D721Med (cell line): ENCODE measurements around the gene CEBPB.
"Not testable (repeated sequence)": the region's sequence is repeated elsewhere in the genome, so short reads cannot be mapped to it uniquely, and the experiment has no call there.

Source experiments
- DNase-seq: peaks from one replicate; pipeline ENCODE4 v3.0.0; 2011; ENCODE audit warnings: low spot score; ENCODE audit not compliant: insufficient read length
- FAIRE-seq: peaks from 2 replicates; lab custom pipeline; 2011; peaks lifted over from hg19 to GRCh38; lab: Jason Lieb, UNC
- TF ChIP-seq, protein P1 (sequence below): IDR thresholded peaks from 2 replicates; pipeline ENCODE4 v1.5.1; 2012; ENCODE audit warnings: mild to moderate bottlenecking, control low read depth; ENCODE audit not compliant: insufficient read depth; ENCODE audit errors: missing control alignments

The CEBPB gene

DNA sequence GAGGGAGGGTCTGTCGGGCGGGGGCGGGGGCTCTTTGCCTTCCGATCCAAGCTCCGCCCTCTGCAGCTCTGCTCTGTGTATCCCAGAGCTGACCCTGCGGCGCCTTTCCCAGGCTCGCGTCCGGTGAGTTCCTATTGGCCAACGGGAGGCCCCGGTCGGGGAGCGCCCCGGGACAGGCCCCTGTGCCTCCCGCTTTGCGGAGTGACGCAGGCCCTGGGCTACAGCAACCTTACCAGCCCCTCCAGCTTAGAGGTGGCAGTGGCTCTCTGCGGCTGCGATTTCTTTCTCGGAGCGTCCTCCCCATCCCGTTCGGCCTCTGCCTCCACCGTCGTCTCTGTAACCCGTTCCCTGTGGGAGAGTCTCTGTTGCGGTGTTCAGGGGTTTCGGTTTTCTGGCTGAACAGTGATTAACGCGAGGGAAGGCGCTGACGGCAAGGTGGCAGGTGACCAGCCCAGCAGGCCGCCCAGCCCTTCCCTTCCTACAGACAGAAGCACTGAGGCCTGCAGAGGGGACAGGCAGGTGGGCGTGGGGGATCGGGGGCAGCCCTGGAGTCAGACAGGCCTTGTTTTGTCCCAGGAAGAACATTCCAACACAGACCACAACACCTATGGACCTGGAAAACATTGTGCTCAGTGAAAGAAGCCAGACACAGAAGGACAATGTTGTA lies 18.1 kb upstream of the CEBPB start:
- DNase-seq (no peak), FAIRE-seq (no peak)
- TF ChIP-seq, protein P1, sequence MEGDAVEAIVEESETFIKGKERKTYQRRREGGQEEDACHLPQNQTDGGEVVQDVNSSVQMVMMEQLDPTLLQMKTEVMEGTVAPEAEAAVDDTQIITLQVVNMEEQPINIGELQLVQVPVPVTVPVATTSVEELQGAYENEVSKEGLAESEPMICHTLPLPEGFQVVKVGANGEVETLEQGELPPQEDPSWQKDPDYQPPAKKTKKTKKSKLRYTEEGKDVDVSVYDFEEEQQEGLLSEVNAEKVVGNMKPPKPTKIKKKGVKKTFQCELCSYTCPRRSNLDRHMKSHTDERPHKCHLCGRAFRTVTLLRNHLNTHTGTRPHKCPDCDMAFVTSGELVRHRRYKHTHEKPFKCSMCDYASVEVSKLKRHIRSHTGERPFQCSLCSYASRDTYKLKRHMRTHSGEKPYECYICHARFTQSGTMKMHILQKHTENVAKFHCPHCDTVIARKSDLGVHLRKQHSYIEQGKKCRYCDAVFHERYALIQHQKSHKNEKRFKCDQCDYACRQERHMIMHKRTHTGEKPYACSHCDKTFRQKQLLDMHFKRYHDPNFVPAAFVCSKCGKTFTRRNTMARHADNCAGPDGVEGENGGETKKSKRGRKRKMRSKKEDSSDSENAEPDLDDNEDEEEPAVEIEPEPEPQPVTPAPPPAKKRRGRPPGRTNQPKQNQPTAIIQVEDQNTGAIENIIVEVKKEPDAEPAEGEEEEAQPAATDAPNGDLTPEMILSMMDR, result no peak

DNA sequence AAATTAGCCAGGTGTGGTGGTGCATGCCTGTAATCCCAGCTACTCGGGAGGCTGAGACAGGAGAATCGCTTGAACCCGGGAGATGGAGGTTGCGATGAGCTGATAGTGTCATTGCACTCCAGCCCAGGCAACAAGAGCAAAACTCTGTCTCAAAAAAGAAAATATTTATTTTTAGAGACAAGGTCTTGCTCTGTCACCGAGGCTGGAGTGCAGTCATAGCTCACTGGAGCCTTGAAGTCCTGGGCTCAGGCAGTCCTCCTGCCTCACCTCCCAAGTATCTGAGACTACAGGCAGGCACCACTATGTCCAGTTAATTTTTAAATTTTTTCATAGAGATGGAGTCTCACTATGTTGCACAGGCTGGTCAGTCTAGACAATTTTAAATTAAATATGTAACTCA lies 16.2 kb upstream of the CEBPB start:
- FAIRE-seq (no peak), DNase-seq (no peak)
- TF ChIP-seq, protein P1, result no peak

DNA sequence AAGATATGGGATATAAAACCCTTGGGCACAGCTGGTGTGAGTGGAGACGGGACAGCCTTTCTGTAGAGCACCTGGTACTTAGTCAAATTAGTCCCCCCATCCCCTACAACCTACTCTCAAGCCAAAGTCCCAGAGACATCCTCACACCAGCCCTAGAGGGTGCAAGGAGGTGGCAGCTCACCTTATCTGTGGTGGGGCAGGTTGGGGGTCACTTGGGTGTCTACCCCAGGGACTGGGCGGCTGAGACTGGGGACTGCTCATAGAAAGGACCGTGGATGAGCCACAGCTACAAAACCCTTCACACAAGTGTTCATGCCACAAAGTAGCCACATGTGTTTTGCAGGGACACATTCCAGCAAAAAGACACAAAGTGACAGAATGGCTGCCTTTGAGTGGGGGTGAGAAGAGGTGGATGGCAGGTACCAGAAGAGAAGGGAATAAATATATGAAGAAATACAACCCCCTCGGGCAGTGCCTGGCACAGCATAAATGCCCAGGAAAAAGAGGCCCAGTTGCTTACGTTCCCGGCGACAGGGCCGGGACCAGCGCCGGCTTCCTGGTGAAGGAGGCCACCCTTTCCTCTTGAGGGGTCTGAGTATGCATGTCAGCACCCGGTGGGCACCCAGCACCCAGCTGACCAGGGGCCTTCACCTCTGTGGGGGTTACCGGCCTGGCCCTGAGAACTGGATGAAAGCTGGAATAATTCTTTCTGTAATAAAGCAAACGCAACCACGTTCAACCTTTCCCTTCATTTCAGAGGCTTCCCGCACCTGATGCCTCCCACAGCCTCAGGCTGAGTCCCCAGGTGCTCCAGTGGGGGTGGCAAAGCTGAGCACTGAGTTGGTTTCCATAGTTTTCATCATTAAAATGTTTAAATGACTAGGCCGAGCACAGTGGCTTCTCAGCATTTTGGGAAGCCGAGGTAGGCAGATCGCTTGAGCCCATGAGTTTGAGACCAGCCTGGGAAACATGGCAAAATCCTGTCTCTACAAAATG lies 14.4 kb upstream of the CEBPB start:
- TF ChIP-seq, protein P1, result no peak
- DNase-seq (no peak), FAIRE-seq (no peak)

DNA sequence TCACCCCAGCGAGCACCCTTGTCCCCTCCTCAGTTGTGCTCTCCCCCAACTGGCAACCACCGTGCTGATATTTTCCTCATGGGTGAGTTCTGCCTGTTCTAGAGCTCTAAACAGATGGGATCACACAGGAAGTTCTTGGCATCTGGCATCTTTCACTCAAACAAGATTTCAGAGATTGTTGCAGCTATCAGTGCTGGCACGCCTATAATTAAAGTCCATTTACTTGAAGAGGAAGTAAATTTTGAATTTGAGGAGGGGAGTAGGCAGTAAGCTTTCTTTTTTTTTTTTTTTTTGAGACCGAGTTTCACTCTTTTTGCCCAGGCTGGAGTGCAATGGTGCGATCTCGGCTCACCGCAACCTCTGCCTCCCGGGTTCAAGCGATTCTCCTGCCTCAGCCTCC lies 12.0 kb upstream of the CEBPB start:
- FAIRE-seq, DNase-seq: not testable (repeated sequence)

DNA sequence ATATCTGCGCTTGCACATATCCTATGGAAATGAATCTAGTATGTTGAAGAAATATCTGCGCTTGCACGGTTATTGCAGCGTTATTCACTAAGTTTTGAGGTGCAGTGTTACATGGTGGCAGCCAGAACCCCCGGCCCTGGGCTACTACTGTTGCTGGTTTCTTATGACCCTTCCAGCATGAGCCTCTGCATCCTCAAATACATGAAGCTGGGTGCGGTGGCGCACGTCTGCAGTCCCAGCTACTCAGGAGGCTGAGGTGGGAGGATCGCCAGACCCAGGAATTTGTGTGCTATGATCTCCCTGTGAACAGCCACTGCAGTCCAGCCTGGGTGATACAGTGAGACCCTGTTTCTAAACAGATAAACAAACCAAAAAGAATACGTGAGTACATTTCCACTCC lies 9.3 kb upstream of the CEBPB start:
- no peak for DNase-seq
- TF ChIP-seq, protein P1, result no peak

DNA sequence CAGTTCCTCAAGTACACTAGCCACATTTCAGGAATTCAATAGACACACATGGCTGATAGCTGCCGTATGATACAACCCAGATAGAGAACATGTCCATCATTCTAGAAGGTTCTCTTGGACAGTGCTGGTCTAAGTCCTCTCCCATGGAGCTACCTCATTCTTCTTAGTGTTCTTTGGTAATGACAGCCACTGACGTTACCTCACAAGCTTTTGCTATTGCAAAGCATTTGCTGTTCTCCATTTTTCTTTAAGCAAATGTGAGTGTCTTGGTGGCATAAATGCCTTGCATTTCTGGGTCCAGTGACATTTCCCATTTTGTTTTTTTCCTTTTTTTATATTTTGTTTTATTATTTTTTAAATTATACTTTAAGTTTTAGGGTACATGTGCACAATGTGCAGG lies 8.3 kb upstream of the CEBPB start:
- TF ChIP-seq, protein P1, result no peak
- DNase-seq (no peak), FAIRE-seq (no peak)

More for the DNA sequence above, 9.3 kb upstream of the CEBPB start:
- no peak for FAIRE-seq

DNA sequence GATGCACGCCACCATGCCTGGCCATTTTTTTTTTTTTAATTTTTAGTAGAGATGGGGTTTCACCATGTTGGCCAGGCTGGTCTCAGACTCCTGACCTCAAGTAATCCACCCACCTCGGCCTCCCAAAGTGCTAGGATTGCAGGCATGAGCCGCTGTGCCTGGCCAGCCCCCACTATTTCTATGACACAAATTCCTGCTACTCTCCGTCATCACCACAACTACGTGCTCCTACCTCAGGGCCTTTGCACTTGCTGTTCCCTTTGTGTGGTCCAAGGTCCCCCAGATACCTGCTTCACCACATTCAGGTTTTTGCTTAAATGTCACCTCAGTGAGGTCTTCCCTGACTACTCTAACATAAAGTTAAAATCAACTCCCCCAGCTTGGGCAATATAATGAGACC lies 5.2 kb upstream of the CEBPB start:
- DNase-seq (no peak), FAIRE-seq (no peak)
- TF ChIP-seq, protein P1, result no peak
